NB4 (cell line): Measurements from ENCODE around the gene MYH1.

Experiments used
- MYC ChIP-seq: IDR thresholded peaks from 2 replicates; pipeline ENCODE4 v1.6.1; 2011; ENCODE audit warnings: low read depth, low read length
- POLR2A ChIP-seq: IDR thresholded peaks from 2 replicates; pipeline ENCODE4 v1.6.1; 2011; ENCODE audit warnings: mild to moderate bottlenecking; ENCODE audit not compliant: insufficient read length; ENCODE audit errors: extremely low read depth
- TF ChIP-seq, protein P1 (sequence below): IDR thresholded peaks from one replicate; pipeline ENCODE4 v1.5.1; 2012; ENCODE audit warnings: low read depth, low read length
- TF ChIP-seq, protein P2 (sequence below): IDR thresholded peaks from 2 replicates; pipeline ENCODE4 v1.6.1; 2011; ENCODE audit warnings: low read depth, low read length

DNA sequence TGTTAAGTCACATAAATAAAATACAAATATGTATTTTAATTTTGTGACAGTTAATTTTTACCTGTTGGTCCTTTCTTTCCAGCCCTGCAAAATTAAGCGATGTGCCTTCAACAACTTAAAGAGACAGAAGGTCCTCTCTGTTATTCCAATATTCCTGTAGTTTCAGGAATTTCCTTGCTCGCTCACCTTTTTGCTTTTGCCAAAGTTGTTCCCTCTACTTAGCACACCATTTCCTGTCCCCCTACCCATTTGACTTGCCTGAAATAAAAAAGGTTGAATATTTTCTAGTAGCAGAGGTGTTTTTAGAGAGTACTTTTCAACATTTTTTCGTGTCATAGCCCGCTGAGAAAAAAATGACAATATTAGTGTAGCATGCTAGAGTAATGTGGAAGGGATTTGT is 31.7 kb upstream of the MYH1 start:
- TF ChIP-seq, protein P1, sequence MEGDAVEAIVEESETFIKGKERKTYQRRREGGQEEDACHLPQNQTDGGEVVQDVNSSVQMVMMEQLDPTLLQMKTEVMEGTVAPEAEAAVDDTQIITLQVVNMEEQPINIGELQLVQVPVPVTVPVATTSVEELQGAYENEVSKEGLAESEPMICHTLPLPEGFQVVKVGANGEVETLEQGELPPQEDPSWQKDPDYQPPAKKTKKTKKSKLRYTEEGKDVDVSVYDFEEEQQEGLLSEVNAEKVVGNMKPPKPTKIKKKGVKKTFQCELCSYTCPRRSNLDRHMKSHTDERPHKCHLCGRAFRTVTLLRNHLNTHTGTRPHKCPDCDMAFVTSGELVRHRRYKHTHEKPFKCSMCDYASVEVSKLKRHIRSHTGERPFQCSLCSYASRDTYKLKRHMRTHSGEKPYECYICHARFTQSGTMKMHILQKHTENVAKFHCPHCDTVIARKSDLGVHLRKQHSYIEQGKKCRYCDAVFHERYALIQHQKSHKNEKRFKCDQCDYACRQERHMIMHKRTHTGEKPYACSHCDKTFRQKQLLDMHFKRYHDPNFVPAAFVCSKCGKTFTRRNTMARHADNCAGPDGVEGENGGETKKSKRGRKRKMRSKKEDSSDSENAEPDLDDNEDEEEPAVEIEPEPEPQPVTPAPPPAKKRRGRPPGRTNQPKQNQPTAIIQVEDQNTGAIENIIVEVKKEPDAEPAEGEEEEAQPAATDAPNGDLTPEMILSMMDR = no peak
- TF ChIP-seq, protein P2, sequence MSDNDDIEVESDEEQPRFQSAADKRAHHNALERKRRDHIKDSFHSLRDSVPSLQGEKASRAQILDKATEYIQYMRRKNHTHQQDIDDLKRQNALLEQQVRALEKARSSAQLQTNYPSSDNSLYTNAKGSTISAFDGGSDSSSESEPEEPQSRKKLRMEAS = no peak
- TF ChIP-seq POLR2A = no peak
- TF ChIP-seq MYC = no peak
